Measurements from ENCODE around the gene CTU2. TPM values are rescaled to one million over a fixed set of nuclear protein-coding genes. Genes with fewer than 3 reads are reported as not detected.

Gene CTU2
- total and polyA plus RNA-seq, 2 donors (not counting 1 experiment from before 2014, with no cell fraction given), result 18.4 to 23.7 TPM

GRCh38 chr16:88750854-88751253, 44.6 kb downstream of the CTU2 start:
- Histone ChIP-seq H3K27me3 (replicated peaks in 1 of 4; ENCODE audit: control extremely low read depth in 1 of 4, control insufficient read depth in 3 of 4, insufficient read depth in 4 of 4, low read length in 3 of 4) (no peaks in the 10 kb centered on the region), H3K36me3 (replicated peaks in 1 of 2; ENCODE audit: control extremely low read depth in 1 of 2, control insufficient read depth in 1 of 2, extremely low read depth in 1 of 2, insufficient read depth in 2 of 2, low read length in 1 of 2) (peaks cover 0 to 2% of the 10 kb centered on the region in 2 experiments), H3K79me2 (ENCODE audit: control insufficient read depth, insufficient read depth, low read length) (peaks cover 45% of the 10 kb centered on the region), H3K4me1 (ENCODE audit: control insufficient read depth in 2 of 2, insufficient read depth in 2 of 2, low read length in 2 of 2) (peaks cover 18 to 36% of the 10 kb centered on the region in 2 donors), H2AFZ (ENCODE audit: insufficient read depth, low read depth, low read length, poor library complexity, severe bottlenecking) (no peak overlapping the region), H3K9ac (ENCODE audit: low read length) (no peak overlapping the region), H4K20me1 (ENCODE audit: control insufficient read depth, insufficient read depth, low read length, poor library complexity, severe bottlenecking) (peaks cover 45% of the 10 kb centered on the region), H3K4me3 (ENCODE audit: control extremely low read depth in 1 of 5, extremely low read depth in 1 of 5, insufficient read depth in 1 of 5, low read depth in 2 of 5, low read length in 4 of 5) (no peak overlapping the region), H3K4me2 (replicated peaks; ENCODE audit: low read depth, low read length, poor library complexity, severe bottlenecking) (no peak overlapping the region), H3K9me3 (ENCODE audit: control extremely low read depth in 1 of 3, control insufficient read depth in 2 of 3, insufficient read depth in 1 of 3, low read length in 2 of 3) (peaks cover 0 to 5% (median 0%) of the 10 kb centered on the region in 3 donors), H3K27ac (ENCODE audit: low read length in 2 of 2) (no peak overlapping the region)
- no peak for DNase-seq
- Mint-ChIP-seq H3K4me3 (no peak overlapping the region), H3K27me3 (no peaks in the 10 kb centered on the region), H3K9me3 (ENCODE audit: insufficient read depth) (no peaks in the 10 kb centered on the region), H3K4me1 (peaks cover 34% of the 10 kb centered on the region), H3K27ac (no peak overlapping the region)
- ChIA-PET POLR2A (interaction anchor here (0.7 to 1.0 kb wide), 2 partner anchors 33 to 82 kb away, joined by 3 to 5 read pairs; no protein-coding TSS in a partner anchor), CTCF (interaction anchor here (1.0 to 13.1 kb wide), 3 partner anchors 13 to 33 kb away, joined by 5 to 138 read pairs (median 34); partner anchors contain the start of gene PIEZO1)
- no peak for TF ChIP-seq CTCF (IDR thresholded peaks at IDR 0.05)
- 95% methylated on average over 12 of the region's 12 CpGs for WGBS (ENCODE audit: insufficient coverage)
- no peak for ATAC-seq (ENCODE audit: low read depth)
- intact Hi-C loops (cut with micrococcal nuclease), result no loop called here

GRCh38 chr16:88752386-88753002, 46.2 kb downstream of the CTU2 start:
- H3K4me2 ChIP-seq (replicated peaks; ENCODE audit: low read depth, low read length, poor library complexity, severe bottlenecking), result no peak overlapping the region
- no peaks in the 10 kb centered on the region for H3K27me3 ChIP-seq (replicated peaks in 1 of 4; ENCODE audit: control extremely low read depth in 1 of 4, control insufficient read depth in 3 of 4, insufficient read depth in 4 of 4, low read length in 3 of 4)
- intact Hi-C loops (cut with micrococcal nuclease), result no loop called here
- peaks cover 60% of the 10 kb centered on the region for H3K79me2 ChIP-seq (ENCODE audit: control insufficient read depth, insufficient read depth, low read length)
- no peak overlapping the region for H3K9ac ChIP-seq (ENCODE audit: low read length)
- H3K4me1 Mint-ChIP-seq, result peaks cover 18% of the 10 kb centered on the region
- peaks cover 8 to 23% of the 10 kb centered on the region in 2 donors for H3K4me1 ChIP-seq (ENCODE audit: control insufficient read depth in 2 of 2, insufficient read depth in 2 of 2, low read length in 2 of 2)
- CTCF ChIA-PET, result interaction anchor here (0.9 to 6.3 kb wide), 2 partner anchors 15 to 17 kb away, joined by 3 to 34 read pairs; no protein-coding TSS in a partner anchor
- H2AFZ ChIP-seq (ENCODE audit: insufficient read depth, low read depth, low read length, poor library complexity, severe bottlenecking), result no peak overlapping the region
- H3K4me3 ChIP-seq (ENCODE audit: control extremely low read depth in 1 of 5, extremely low read depth in 1 of 5, insufficient read depth in 1 of 5, low read depth in 2 of 5, low read length in 4 of 5), result no peak overlapping the region
- POLR2A ChIA-PET, result no interaction called here
- peaks cover 0 to 2% of the 10 kb centered on the region in 2 experiments for H3K36me3 ChIP-seq (replicated peaks in 1 of 2; ENCODE audit: control extremely low read depth in 1 of 2, control insufficient read depth in 1 of 2, extremely low read depth in 1 of 2, insufficient read depth in 2 of 2, low read length in 1 of 2)
- peaks cover 0 to 5% (median 0%) of the 10 kb centered on the region in 3 donors for H3K9me3 ChIP-seq (ENCODE audit: control extremely low read depth in 1 of 3, control insufficient read depth in 2 of 3, insufficient read depth in 1 of 3, low read length in 2 of 3)
- no peaks in the 10 kb centered on the region for H3K9me3 Mint-ChIP-seq (ENCODE audit: insufficient read depth)
- no peaks in the 10 kb centered on the region for H3K27me3 Mint-ChIP-seq
- DNase-seq (no peak), ATAC-seq (ENCODE audit: low read depth) (no peak)
- peaks cover 54% of the 10 kb centered on the region for H4K20me1 ChIP-seq (ENCODE audit: control insufficient read depth, insufficient read depth, low read length, poor library complexity, severe bottlenecking)
- H3K4me3 Mint-ChIP-seq, result no peak overlapping the region
- H3K27ac Mint-ChIP-seq, result peak overlapping the region; percentile 20
- TF ChIP-seq EZH2 (IDR thresholded peaks at IDR 0.05; ENCODE audit: borderline replicate concordance, insufficient read depth, low read depth, low read length, poor library complexity, severe bottlenecking), result no peak
- no peak for TF ChIP-seq CTCF (IDR thresholded peaks at IDR 0.05)
- 98% methylated on average over 10 of the region's 16 CpGs for WGBS (ENCODE audit: insufficient coverage)
- no peak overlapping the region for H3K27ac ChIP-seq (ENCODE audit: low read length in 2 of 2)
